CD4-positive, alpha-beta T cell treated with Interleukin-15 for 1 hour (primary cell): ENCODE data around the gene PAQR5.
"Not testable (repeated sequence)": the region's sequence is repeated elsewhere in the genome, so short reads cannot be mapped to it uniquely, and the experiment has no call there.

Experiments
- DNase-seq: peaks from one replicate; pipeline ENCODE4 v3.0.0-alpha.2; 2020

PAQR5 gene

GRCh38 chr15:69358850-69359249 lies 60.1 kb downstream of the PAQR5 start:
- no peak for DNase-seq

GRCh38 chr15:69359722-69360121 lies 61.0 kb downstream of the PAQR5 start:
- no peak for DNase-seq

GRCh38 chr15:69360642-69361041 lies 61.9 kb downstream of the PAQR5 start:
- DNase-seq = no peak

GRCh38 chr15:69367236-69367635 lies 68.5 kb downstream of the PAQR5 start:
- no peak for DNase-seq

GRCh38 chr15:69369631-69370030 lies 70.9 kb downstream of the PAQR5 start:
- no peak for DNase-seq

- no peak for DNase-seq
Measured at GRCh38 chr15:69373406-69373805, 74.7 kb downstream of the PAQR5 start.

GRCh38 chr15:69375151-69375790 lies 76.6 kb downstream of the PAQR5 start:
- DNase-seq = no peak

GRCh38 chr15:69377216-69377970 lies 78.7 kb downstream of the PAQR5 start:
- no peak for DNase-seq

- no peak for DNase-seq
Measured at GRCh38 chr15:69380100-69380725, 81.5 kb downstream of the PAQR5 start.

- no peak for DNase-seq
Measured at GRCh38 chr15:69380726-69381105, 82.0 kb downstream of the PAQR5 start.

GRCh38 chr15:69382176-69382575 lies 83.5 kb downstream of the PAQR5 start:
- not testable (repeated sequence) for DNase-seq

- DNase-seq = not testable (repeated sequence)
Measured at GRCh38 chr15:69384066-69384465, 85.4 kb downstream of the PAQR5 start.

- no peak for DNase-seq
Measured at GRCh38 chr15:69384626-69385598, 86.2 kb downstream of the PAQR5 start.

GRCh38 chr15:69385831-69386230 lies 87.1 kb downstream of the PAQR5 start:
- no peak for DNase-seq

GRCh38 chr15:69386284-69386683 lies 87.6 kb downstream of the PAQR5 start:
- DNase-seq = no peak

- no peak for DNase-seq
Measured at GRCh38 chr15:69388260-69388705, 89.6 kb downstream of the PAQR5 start.

- DNase-seq = no peak
Measured at GRCh38 chr15:69389426-69389825, 90.7 kb downstream of the PAQR5 start.

GRCh38 chr15:69390575-69390974 lies 91.9 kb downstream of the PAQR5 start:
- DNase-seq = no peak

- DNase-seq = no peak
Measured at GRCh38 chr15:69391046-69391757, 92.5 kb downstream of the PAQR5 start.

- no peak for DNase-seq
Measured at GRCh38 chr15:69392352-69392751, 93.6 kb downstream of the PAQR5 start.

GRCh38 chr15:69393831-69394491 lies 95.2 kb downstream of the PAQR5 start:
- DNase-seq = no peak
